OCI-LY1 (cell line): ENCODE measurements around the gene SOCS7.

Experiments used
- H2AFZ ChIP-seq: fragments of 200-600 bp; sonication (generic), shearing (Covaris generic); 2 replicates; pipeline ENCODE4 v1.6.0; 2014; ENCODE audit warnings: antibody characterized with exemption, mild to moderate bottlenecking, low read length
- H3F3A ChIP-seq: fragments of 200-600 bp; sonication (generic), shearing (Covaris generic); 2 replicates; pipeline ENCODE4 v1.6.0; 2014; ENCODE audit warnings: mild to moderate bottlenecking, antibody characterized with exemption, low read length, moderate library complexity; ENCODE audit not compliant: insufficient read depth
- H3K27ac ChIP-seq: fragments of 200-600 bp; sonication (generic); 2 replicates; pipeline ENCODE4 v1.5.1; 2014; ENCODE audit warnings: low read length, mixed run types, mild to moderate bottlenecking, low read depth; ENCODE audit not compliant: poor library complexity, severe bottlenecking
- H3K27me3 ChIP-seq: fragments of 200-600 bp; sonication (generic); 2 replicates; pipeline ENCODE4 v1.6.0; 2014; ENCODE audit warnings: antibody characterized with exemption, mild to moderate bottlenecking, low read length, moderate library complexity; ENCODE audit not compliant: insufficient read depth
- H3K36me3 ChIP-seq: fragments of 200-600 bp; sonication (generic); 2 replicates; pipeline ENCODE4 v1.6.1; 2014; ENCODE audit warnings: mild to moderate bottlenecking, antibody characterized with exemption, low read length, moderate library complexity, mixed read lengths; ENCODE audit not compliant: insufficient read depth
- H3K4me1 ChIP-seq: fragments of 200-600 bp; sonication (generic); 2 replicates; pipeline ENCODE4 v1.5.1; 2014; ENCODE audit warnings: mild to moderate bottlenecking, low read length, moderate library complexity; ENCODE audit not compliant: insufficient read depth, severe bottlenecking
- H3K4me2 ChIP-seq: fragments of 200-600 bp; sonication (generic), shearing (Covaris generic); 2 replicates; pipeline ENCODE4 v1.6.1; 2014; ENCODE audit warnings: low read length
- H3K4me3 ChIP-seq: fragments of 200-600 bp; sonication (generic); 2 replicates; pipeline ENCODE4 v1.5.1; 2014; ENCODE audit warnings: low read length, low read depth, mild to moderate bottlenecking, mixed read lengths; ENCODE audit not compliant: poor library complexity, severe bottlenecking
- H3K79me2 ChIP-seq: fragments of 200-600 bp; shearing (Covaris generic); 2 replicates; pipeline ENCODE4 v1.6.1; 2016; ENCODE audit warnings: mixed run types, low read length, mixed read lengths; ENCODE audit not compliant: insufficient read depth
- H3K9ac ChIP-seq: fragments of 200-600 bp; sonication (generic), shearing (Covaris generic); 2 replicates; pipeline ENCODE4 v1.6.1; 2014; ENCODE audit warnings: mild to moderate bottlenecking, low read length, mixed read lengths
- H3K9me2 ChIP-seq: fragments of 200-600 bp; sonication (generic), shearing (Covaris generic); 2 replicates; pipeline ENCODE4 v1.6.1; 2014; ENCODE audit warnings: low read depth, mild to moderate bottlenecking, low read length, mixed read lengths
- H3K9me3 ChIP-seq: fragments of 200-600 bp; shearing (Covaris generic); 2 replicates; pipeline ENCODE4 v1.6.1; 2014; ENCODE audit warnings: low read length, mixed read lengths
- H4K20me1 ChIP-seq: fragments of 200-600 bp; sonication (generic), shearing (Covaris generic); 2 replicates; pipeline ENCODE4 v1.6.0; 2016; ENCODE audit warnings: mild to moderate bottlenecking, low read length; ENCODE audit not compliant: insufficient read depth
- EZH2 ChIP-seq: fragments of 200-600 bp; sonication (generic), shearing (Covaris generic); IDR thresholded peaks from 2 replicates; pipeline ENCODE4 v1.8.0; 2017; ENCODE audit warnings: borderline replicate concordance, mixed run types, mild to moderate bottlenecking, antibody characterized with exemption, low read length, moderate library complexity, mixed read lengths
- TF ChIP-seq, protein P1 (sequence below): fragments of 200-600 bp; sonication (generic), shearing (Covaris generic); IDR thresholded peaks from 2 replicates; pipeline ENCODE4 v1.5.1; 2017; ENCODE audit warnings: mild to moderate bottlenecking, antibody characterized with exemption, low read length, moderate library complexity, mixed read lengths

The SOCS7 gene

DNA sequence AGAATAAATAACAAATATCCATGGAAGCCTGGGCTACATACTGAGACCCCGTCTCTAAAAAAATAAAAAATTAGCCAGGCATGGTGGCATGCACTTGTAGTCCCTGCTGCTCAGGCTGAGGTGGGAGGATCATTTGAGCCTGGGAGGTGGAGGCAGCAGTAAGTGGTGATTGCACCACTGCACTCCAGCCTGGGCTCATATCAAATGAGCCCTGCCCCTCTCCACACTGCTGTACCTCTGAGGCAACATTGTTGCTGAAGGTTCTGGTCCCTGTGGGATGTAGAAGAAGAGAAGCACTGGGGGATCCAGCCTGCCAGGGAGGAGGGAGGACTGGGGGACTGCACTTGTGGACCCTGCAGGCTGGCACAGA lies 65.2 kb downstream of the SOCS7 start:
- no peak overlapping the region for H3K4me2 ChIP-seq
- no peak overlapping the region for H3K4me3 ChIP-seq
- H3K4me1 ChIP-seq, result peaks cover 12% of the 10 kb centered on the region
- no peaks in the 10 kb centered on the region for H3F3A ChIP-seq
- H3K79me2 ChIP-seq, result no peaks in the 10 kb centered on the region
- no peaks in the 10 kb centered on the region for H3K9me3 ChIP-seq
- H3K9me2 ChIP-seq, result no peaks in the 10 kb centered on the region
- no peak overlapping the region for H2AFZ ChIP-seq
- no peak overlapping the region for H3K9ac ChIP-seq
- H4K20me1 ChIP-seq, result no peaks in the 10 kb centered on the region
- H3K36me3 ChIP-seq, result no peaks in the 10 kb centered on the region
- H3K27me3 ChIP-seq, result no peaks in the 10 kb centered on the region
- H3K27ac ChIP-seq, result no peak overlapping the region
- TF ChIP-seq, protein P1, sequence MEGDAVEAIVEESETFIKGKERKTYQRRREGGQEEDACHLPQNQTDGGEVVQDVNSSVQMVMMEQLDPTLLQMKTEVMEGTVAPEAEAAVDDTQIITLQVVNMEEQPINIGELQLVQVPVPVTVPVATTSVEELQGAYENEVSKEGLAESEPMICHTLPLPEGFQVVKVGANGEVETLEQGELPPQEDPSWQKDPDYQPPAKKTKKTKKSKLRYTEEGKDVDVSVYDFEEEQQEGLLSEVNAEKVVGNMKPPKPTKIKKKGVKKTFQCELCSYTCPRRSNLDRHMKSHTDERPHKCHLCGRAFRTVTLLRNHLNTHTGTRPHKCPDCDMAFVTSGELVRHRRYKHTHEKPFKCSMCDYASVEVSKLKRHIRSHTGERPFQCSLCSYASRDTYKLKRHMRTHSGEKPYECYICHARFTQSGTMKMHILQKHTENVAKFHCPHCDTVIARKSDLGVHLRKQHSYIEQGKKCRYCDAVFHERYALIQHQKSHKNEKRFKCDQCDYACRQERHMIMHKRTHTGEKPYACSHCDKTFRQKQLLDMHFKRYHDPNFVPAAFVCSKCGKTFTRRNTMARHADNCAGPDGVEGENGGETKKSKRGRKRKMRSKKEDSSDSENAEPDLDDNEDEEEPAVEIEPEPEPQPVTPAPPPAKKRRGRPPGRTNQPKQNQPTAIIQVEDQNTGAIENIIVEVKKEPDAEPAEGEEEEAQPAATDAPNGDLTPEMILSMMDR, result no peak
- TF ChIP-seq EZH2, result no peak

DNA sequence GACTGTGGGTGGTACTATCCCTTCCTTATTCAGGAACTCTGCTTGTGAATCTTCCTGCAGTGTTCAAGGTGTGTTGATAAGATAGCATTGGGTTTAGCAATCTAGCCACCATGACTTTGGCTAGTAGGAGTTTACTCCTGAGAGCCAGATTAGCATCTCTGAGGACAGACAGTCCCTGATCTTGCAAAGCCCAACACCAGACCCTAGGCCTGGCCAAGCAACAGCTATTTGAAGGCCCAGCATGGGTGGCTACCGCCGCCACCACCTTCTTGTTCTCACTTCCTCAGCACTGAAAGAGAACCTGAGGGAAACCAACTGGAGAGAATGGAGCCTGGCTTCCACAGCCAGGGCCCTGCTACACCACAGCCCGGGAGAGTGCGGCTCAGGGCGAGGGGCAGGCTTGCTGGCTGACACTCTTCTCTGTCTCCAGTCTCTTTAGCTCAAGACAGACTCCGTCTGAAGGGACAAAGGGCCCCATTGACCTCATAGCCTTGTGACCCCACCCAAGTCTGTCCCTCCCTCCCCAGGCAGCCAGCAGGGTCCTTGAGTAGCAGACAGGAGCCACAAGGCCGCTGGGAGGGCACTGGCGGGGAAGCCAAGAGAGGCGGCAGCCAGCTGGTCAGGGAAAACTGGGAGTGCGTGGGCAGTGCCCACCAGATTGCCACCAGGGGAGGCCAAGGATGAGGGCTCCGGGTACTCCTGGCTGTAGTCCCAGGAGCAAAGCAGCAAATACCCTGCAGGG lies 65.7 kb downstream of the SOCS7 start:
- peaks cover 12% of the 10 kb centered on the region for H3K4me1 ChIP-seq
- H4K20me1 ChIP-seq, result no peaks in the 10 kb centered on the region
- no peaks in the 10 kb centered on the region for H3K79me2 ChIP-seq
- H3K27ac ChIP-seq, result no peak overlapping the region
- H3F3A ChIP-seq, result no peaks in the 10 kb centered on the region
- H3K9ac ChIP-seq, result no peak overlapping the region
- H3K27me3 ChIP-seq, result no peaks in the 10 kb centered on the region
- no peak for TF ChIP-seq EZH2
- TF ChIP-seq, protein P1, result no peak
- no peak overlapping the region for H2AFZ ChIP-seq
- H3K9me2 ChIP-seq, result no peaks in the 10 kb centered on the region
- no peaks in the 10 kb centered on the region for H3K9me3 ChIP-seq
- no peaks in the 10 kb centered on the region for H3K36me3 ChIP-seq
- no peak overlapping the region for H3K4me2 ChIP-seq
- no peak overlapping the region for H3K4me3 ChIP-seq

DNA sequence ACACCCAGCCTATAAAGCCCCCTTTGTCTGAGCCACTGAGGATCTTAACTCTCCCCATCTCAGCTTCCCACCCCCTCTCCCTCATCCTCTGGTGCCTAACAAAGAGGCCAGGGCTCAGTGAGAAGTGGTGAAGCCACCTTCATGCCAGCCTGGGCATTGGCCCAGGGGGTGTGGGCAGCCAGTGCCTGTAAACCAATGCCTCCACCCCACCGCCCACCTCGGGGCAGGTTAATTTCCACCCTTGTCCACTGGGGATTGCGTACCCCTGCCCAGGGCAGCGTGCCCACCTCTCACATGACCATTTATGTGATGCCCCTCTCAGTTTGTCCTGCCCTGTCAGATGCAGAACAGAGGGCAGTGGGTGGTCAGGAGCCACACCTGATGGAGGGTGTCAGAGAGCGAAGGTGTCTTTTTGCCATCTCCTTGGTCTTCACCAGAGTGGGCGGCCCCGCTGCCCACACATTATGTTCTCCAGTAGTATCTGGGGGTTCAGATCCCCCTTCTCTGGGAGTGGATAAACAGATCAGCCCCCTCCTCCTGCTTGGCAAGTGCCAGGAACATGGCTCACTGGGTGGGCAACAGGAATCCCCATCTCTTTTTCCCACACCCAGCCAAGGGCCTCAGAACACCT lies 66.5 kb downstream of the SOCS7 start:
- TF ChIP-seq EZH2, result no peak
- TF ChIP-seq, protein P1, result no peak
- H3K4me2 ChIP-seq, result no peak overlapping the region
- H3K4me1 ChIP-seq, result peaks cover 12% of the 10 kb centered on the region
- no peak overlapping the region for H3K9ac ChIP-seq
- H3K79me2 ChIP-seq, result no peaks in the 10 kb centered on the region
- H3K27ac ChIP-seq, result no peak overlapping the region
- H3K9me3 ChIP-seq, result no peaks in the 10 kb centered on the region
- H2AFZ ChIP-seq, result no peak overlapping the region
- no peaks in the 10 kb centered on the region for H3F3A ChIP-seq
- H3K9me2 ChIP-seq, result no peaks in the 10 kb centered on the region
- no peaks in the 10 kb centered on the region for H3K27me3 ChIP-seq
- H3K36me3 ChIP-seq, result no peaks in the 10 kb centered on the region
- H3K4me3 ChIP-seq, result no peak overlapping the region
- no peaks in the 10 kb centered on the region for H4K20me1 ChIP-seq
